ENCODE data around the gene SYNJ2. TPM values are rescaled to one million over a fixed set of nuclear protein-coding genes. Genes with fewer than 3 reads are reported as not detected.

SYNJ2 gene
- total and polyA plus RNA-seq, 11 donors, result 7.5 to 27.0 (median 18.2) TPM

GRCh38 chr6:157955675-157956074 lies 26.0 kb upstream of the SYNJ2 start:
- Histone ChIP-seq H3K4me1 (peaks cover 0 to 19% (median 3%) of the 10 kb centered on the region in 12 donors), H3K9me3 (peaks cover 0 to 34% (median 19%) of the 10 kb centered on the region in 12 donors), H3K4me3 (no peak overlapping the region), H3K27ac (no peak overlapping the region), H3K27me3 (no peaks in the 10 kb centered on the region), H3K36me3 (no peaks in the 10 kb centered on the region)
- TF ChIP-seq POLR2A (IDR thresholded peaks at IDR 0.05) (no peak), CTCF (IDR thresholded peaks at IDR 0.05) (no peak)
- WGBS, 4 donors, result 84 to 97% (median 93%) methylated on average over 6 of the region's 6 CpGs
- ATAC-seq, result no peak
- no peak for DNase-seq
- intact Hi-C loops (cut with DNase I), result no loop called here

GRCh38 chr6:157956171-157956730 lies 25.4 kb upstream of the SYNJ2 start:
- Histone ChIP-seq H3K36me3 (no peaks in the 10 kb centered on the region), H3K4me1 (peaks cover 0 to 19% (median 3%) of the 10 kb centered on the region in 12 donors), H3K27ac (no peak overlapping the region), H3K9me3 (peaks cover 0 to 30% (median 19%) of the 10 kb centered on the region in 12 donors), H3K4me3 (no peak overlapping the region), H3K27me3 (no peaks in the 10 kb centered on the region)
- WGBS, 4 donors, result 73 to 96% (median 90%) methylated on average over 11 to 12 of the region's 12 CpGs
- TF ChIP-seq CTCF (IDR thresholded peaks at IDR 0.05) (no peak), POLR2A (IDR thresholded peaks at IDR 0.05) (no peak)
- no peak for DNase-seq
- intact Hi-C loops (cut with DNase I), result no loop called here
- ATAC-seq, result no peak

- ATAC-seq (no peak), DNase-seq (no peak)
- H3K4me3 ChIP-seq, result no peak overlapping the region
- TF ChIP-seq CTCF (IDR thresholded peaks at IDR 0.05) (no peak), POLR2A (IDR thresholded peaks at IDR 0.05) (no peak)
- 96 to 100% (median 99%) methylated on average over 1 of the region's 1 CpG for WGBS, 4 donors
- no peaks in the 10 kb centered on the region for H3K36me3 ChIP-seq
- H3K9me3 ChIP-seq, result peaks cover 0 to 30% (median 19%) of the 10 kb centered on the region in 12 donors
- peaks cover 0 to 16% (median under 1%) of the 10 kb centered on the region in 12 donors for H3K4me1 ChIP-seq
- no peak overlapping the region for H3K27ac ChIP-seq
- no peaks in the 10 kb centered on the region for H3K27me3 ChIP-seq
- intact Hi-C loops (cut with DNase I), result no loop called here
Observed at GRCh38 chr6:157959451-157960227, 22.0 kb upstream of the SYNJ2 start.

GRCh38 chr6:157961153-157961831 lies 20.4 kb upstream of the SYNJ2 start:
- Histone ChIP-seq H3K27me3 (no peaks in the 10 kb centered on the region), H3K4me1 (peaks cover 0 to 16% (median 0%) of the 10 kb centered on the region in 12 donors), H3K9me3 (peaks cover 0 to 32% (median 19%) of the 10 kb centered on the region in 12 donors), H3K4me3 (no peak overlapping the region), H3K27ac (no peak overlapping the region), H3K36me3 (no peaks in the 10 kb centered on the region)
- ATAC-seq (no peak), DNase-seq (no peak)
- intact Hi-C loops (cut with DNase I), result no loop called here
- WGBS, 4 donors, result 93 to 95% (median 94%) methylated on average over 5 of the region's 5 CpGs
- no peak for TF ChIP-seq CTCF (IDR thresholded peaks at IDR 0.05)
- no peak for TF ChIP-seq POLR2A (IDR thresholded peaks at IDR 0.05)

Data from heart left ventricle (tissue), 16 donors.